ENCODE results near the gene NUMB.

DNA sequence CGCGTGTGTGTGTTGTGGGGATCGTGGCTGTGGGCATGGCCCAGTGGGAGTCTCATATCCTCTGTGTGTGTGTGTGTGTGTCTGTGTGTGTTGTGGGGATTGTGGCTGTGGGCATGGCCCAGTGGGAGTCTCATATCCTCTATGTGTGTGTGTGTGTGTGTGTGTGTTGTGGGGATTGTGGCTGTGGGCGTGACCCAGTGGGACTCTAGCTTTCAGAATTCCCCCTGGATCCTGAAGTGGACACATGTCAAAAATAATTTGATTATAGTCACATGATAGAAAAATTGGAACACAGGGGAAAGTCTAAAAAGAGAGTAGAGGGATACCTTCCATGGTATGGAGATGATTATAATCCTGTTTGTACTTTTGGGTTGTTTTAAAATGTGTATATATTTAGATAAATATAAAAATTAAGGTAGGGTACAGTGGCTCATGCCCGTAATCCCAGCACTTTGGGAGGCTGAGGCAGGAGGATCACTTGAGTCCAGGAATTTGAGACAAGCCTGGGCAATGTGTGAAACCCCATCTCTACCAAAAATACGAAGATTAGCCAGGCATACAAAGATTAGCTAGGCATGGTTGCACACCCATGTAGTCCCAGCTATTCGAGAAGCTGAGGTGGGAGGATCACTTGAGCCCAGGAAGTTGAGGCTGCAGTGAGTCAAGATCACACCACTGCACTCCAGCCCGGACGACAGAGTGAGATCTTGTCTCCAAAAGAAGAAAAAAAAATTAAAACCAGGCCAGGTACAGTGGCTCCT is 210.1 kb downstream of the NUMB start:
- no peak for TF ChIP-seq FOXP2 (optimal IDR thresholded peaks at IDR 0.05; ENCODE audit: borderline replicate concordance, extremely low read depth, extremely low read length, insufficient read depth)
- no peak for TF ChIP-seq TAF1 (IDR thresholded peaks at IDR 0.05; ENCODE audit: borderline replicate concordance, insufficient read depth, low read length)
- TF ChIP-seq, protein P1, sequence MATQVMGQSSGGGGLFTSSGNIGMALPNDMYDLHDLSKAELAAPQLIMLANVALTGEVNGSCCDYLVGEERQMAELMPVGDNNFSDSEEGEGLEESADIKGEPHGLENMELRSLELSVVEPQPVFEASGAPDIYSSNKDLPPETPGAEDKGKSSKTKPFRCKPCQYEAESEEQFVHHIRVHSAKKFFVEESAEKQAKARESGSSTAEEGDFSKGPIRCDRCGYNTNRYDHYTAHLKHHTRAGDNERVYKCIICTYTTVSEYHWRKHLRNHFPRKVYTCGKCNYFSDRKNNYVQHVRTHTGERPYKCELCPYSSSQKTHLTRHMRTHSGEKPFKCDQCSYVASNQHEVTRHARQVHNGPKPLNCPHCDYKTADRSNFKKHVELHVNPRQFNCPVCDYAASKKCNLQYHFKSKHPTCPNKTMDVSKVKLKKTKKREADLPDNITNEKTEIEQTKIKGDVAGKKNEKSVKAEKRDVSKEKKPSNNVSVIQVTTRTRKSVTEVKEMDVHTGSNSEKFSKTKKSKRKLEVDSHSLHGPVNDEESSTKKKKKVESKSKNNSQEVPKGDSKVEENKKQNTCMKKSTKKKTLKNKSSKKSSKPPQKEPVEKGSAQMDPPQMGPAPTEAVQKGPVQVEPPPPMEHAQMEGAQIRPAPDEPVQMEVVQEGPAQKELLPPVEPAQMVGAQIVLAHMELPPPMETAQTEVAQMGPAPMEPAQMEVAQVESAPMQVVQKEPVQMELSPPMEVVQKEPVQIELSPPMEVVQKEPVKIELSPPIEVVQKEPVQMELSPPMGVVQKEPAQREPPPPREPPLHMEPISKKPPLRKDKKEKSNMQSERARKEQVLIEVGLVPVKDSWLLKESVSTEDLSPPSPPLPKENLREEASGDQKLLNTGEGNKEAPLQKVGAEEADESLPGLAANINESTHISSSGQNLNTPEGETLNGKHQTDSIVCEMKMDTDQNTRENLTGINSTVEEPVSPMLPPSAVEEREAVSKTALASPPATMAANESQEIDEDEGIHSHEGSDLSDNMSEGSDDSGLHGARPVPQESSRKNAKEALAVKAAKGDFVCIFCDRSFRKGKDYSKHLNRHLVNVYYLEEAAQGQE (IDR thresholded peaks at IDR 0.05; ENCODE audit: insufficient read depth in 1 of 2, low read depth in 2 of 2, low read length in 2 of 2), result no peak
- TF ChIP-seq SIN3A (IDR thresholded peaks at IDR 0.05; ENCODE audit: borderline replicate concordance, insufficient read depth, low read length), result no peak
- no peak for TF ChIP-seq POLR2AphosphoS5 (IDR thresholded peaks at IDR 0.05; ENCODE audit: low read depth, low read length)

Measured in PFSK-1 (cell line).